Activated T-cell treated with anti-CD3 and anti-CD28 coated beads, Interleukin-2, amount 50 U/mL, for 48 hours (primary cell): Measurements from ENCODE around the gene KCND1.
A peak's percentile ranks its signal among the peaks of the same experiment; 100 is the strongest.

ENCODE experiments used
- DNase-seq, 2 experiments: peaks; one replicate each; pipeline ENCODE4 v3.0.0-alpha.2; 2020

Gene KCND1

DNA sequence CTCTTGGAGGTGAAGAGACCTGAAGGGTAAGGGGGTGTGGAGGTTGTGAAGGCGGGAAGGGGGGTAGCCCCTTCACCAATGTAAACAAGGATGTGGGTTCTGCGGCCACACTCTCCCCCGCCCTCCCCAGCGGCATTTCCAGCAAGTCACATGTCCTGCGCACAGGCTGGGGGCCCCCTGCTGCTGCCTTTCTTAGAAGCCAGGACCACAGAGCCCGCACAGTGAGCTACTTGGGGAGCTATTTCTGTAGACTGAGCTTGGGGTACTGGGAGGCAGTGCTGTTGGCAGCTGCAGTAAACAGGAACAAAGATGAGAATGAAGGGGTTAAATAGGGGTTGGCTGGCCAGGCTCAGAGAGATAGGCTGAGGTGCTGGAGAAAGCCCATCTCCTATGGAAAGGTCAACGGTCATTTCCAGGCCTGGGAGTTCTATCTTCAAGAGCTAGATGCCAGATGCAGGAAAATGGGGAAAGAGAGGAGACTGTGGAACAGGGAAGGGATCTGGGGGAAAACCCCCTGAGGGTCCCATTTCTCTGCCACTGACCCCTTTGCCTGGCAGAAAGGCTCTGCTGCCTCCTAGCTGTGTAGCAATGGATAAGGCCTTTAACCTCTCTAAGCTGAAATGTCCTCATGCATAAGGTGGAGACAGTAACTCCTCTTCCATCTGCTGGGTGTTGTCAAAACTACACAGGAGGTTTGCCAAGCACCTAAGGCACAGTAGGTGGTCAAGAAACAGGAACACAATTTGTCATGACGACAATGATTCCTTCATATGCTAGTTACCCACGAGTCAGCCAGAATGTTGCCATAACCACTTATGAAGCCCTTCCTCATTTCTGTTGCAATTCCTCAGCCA, 34.4 kb downstream of the KCND1 start:
- peak; percentile 96 for DNase-seq

GRCh38 chrX:48936429-48937053, 35.1 kb downstream of the KCND1 start:
- DNase-seq: no peak

- no peak for DNase-seq
Measured at GRCh38 chrX:48935301-48935670, 36.4 kb downstream of the KCND1 start.

DNA sequence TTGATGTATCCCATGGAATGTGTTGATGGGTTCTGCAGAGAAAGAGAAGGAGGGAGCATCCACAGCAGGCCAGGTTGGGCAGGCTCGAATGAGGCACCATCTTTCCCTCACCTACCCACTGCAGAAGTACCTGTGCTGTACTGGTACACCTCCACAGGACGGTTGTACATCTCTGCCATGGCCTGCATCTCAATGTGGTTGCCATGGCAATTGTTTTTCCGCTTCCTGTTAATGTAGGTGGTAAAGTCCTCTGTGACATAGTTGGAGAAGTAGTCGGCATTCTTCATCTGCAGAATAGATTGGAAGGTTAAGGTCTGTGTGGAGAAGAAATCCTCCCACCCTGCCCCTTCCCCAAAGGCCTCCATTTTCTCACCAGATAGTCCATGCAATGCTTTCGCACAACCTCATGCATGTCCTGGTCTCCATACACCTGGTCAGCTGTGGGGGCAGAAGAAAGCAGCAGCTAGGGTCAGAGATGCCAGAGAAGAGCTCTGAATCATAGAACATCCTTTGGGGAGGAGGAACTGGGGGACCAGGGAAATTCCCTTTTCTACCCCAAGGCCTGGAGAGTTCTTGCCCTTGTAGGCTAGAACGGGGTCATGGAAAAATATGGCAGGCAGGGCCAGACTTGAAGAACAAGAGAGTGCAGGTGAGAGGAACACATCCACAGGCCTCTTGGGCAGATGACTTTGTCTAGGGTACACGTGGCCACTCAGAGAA, 36.9 kb downstream of the KCND1 start:
- DNase-seq: peak; percentile 54 to 60

- DNase-seq: peak in 1 of 2 experiments; percentile 59
Measured at GRCh38 chrX:48933757-48934156, 37.9 kb downstream of the KCND1 start.

DNA sequence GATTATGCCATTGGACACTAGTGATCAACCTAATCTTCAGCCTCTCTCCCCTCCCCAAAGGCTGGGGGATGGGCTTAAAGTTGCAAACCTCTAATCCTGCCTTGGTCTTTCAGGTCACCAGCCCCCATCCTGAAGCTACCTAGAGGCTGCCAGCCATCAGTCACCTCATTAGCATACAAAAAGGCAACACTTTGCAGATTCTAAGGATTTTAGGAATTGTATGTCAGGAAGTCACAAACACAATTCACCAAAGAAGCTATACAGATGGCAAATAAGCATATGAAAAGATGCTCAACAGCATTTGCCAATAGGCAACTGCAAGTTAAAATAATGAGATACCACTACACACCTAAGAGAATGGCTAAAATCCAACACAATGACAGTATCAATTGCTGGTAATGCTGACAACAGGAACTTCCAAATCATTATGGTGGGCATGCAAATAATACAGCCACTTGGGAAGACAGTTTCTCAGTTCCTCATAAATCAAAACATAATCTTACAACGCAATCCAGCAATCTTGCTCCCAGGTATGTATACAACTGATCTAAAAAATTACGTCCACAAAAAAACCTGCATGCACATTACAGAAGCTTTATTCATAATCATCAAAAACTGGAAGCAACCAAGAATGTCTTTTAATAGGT, 43.8 kb downstream of the KCND1 start:
- no peak for DNase-seq

DNA sequence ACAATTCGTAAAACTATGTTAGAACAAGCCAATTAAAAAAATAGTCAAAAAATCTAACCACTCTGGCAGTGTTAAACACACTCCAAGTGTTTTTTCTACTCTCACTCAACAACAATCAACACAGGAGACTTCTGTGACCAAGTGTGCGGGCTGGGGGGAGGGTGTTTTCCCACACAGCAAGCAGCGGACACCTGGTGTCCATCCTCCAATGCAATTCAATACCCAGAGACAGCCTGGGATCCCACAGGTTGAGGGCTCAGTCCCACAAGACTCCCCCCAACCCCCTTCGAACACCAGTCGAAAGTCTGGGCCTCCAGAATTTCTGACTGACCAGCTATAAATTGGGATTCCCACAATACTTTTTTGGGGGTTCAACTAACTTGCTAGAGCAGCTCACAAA, 44.5 kb downstream of the KCND1 start:
- DNase-seq: no peak

DNA sequence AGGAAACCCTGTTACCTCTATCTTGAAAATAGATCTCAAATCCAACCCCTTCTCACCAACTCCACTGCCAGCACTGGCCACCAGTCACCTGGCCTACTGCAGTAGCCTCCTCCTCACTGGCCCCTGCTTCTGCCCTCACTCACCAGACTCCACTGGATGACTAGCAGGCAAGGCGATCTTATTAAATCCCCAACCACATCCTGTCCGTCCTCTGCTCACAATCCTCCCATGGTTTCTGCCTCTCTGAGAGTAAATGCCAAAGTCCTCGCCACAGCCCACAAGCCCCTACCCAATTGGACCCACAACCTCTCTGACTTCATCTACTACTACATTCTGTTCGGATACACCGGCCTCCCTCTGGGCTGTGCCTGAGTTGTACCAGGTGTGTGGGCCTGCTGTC, 47.4 kb downstream of the KCND1 start:
- no peak for DNase-seq

DNA sequence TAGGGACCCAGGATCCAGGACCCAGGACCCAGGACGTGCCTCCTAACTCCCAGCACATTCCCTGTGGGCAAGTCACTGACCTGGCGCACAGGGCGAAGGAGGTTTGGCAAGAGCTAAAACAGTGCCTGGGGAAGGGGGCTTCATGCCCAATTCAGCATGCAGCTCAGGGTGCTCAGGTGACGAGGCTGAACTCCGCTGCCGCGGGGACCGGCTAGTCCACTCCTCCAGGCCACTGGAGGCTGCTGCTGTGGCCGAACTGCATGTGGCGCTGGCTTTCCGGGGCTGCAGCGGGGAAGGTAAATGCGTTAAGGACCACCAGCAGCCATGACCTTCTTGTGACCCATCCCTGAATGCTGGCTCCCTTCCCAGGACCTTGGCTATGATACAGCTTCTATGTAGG, 47.9 kb downstream of the KCND1 start:
- no peak for DNase-seq

DNA sequence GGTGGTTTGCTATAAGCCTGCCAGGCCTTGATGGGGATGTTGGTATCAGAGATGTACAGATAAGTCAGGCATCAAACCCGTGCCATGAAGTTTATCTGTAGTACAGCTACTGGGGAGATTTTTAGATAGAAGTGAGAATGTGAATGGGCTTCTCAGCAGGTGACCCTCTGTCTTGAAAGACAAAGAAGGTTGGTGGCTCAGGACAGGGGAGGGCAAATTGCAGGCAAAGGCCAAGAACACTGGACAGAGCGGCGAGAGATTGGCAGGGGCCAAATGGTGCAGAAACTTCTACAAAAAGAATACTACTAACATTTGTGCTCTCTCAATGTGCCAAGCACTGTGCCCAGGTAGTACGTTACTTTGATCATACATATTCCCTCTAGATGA, 50.9 kb downstream of the KCND1 start:
- DNase-seq: no peak

- peak; percentile 51 to 60 for DNase-seq
Measured at GRCh38 chrX:48919947-48920717, 51.5 kb downstream of the KCND1 start.

DNA sequence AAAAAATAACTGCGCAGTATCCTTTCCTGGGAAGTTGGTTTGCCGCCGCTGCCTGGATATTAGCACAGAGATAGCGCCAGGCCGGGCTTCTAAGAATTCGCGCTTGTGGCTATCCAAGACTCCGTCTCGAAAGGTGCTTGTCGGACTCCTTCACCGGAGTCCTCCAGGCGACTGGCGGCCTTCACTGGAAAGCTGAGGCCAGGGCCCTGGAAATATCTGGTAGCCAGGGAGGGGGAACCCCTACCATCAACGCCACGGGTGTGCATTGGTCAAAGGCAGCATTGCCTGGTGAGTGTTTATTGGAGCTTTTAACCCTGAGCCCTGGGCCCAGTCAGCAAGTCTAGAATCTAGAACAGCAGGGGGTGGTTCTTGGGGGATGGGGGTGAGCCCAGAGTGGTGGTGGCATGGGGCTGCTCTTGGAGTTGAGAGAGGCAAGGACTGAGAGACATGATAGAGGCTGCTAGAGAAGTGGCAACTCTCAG, 52.2 kb downstream of the KCND1 start:
- DNase-seq: peak in 1 of 2 experiments; percentile 69

DNA sequence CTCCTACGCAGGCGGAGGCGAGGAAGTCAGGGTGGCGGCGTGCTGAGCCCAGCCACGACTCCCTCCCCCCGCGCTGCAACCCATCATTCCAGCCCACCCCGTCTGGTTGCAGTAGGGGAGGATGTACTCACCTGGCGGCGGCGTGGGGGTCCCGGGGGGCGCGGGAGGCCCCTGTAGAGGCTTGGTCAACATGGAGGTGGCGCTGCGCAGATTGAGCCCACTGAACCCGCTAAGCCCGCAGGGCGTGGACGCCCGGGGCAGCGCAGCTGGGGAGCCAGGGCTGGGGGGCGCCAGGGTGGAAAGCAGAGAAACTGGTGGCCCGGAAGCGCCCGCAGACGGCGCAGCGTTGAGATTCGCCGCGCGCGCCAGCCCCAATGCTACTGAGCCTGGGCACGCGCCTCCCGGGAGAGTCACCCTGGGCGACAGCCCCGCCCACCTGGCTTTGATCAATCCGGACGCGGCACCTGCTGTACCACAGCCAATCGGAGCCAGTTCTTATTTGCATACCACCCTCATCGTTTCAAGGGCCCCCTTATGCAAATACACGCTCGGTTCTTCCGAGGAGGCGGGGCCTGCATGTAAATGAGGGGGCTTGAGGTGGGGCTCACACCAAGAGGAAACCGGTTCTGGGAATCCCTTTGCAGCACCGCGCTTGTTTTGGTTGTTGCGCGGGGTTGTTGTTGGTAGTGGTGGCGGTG, 52.9 kb downstream of the KCND1 start, which contains the start of gene PIM2:
Gene PIM2, minus strand, starts transcription at position 382 of the 698 bp plus-strand sequence. Its CDS starts 190 bp downstream, at position 192.
- peak; percentile 90 to 91 for DNase-seq

GRCh38 chrX:48918301-48918642, 53.4 kb downstream of the KCND1 start:
- no peak for DNase-seq

DNA sequence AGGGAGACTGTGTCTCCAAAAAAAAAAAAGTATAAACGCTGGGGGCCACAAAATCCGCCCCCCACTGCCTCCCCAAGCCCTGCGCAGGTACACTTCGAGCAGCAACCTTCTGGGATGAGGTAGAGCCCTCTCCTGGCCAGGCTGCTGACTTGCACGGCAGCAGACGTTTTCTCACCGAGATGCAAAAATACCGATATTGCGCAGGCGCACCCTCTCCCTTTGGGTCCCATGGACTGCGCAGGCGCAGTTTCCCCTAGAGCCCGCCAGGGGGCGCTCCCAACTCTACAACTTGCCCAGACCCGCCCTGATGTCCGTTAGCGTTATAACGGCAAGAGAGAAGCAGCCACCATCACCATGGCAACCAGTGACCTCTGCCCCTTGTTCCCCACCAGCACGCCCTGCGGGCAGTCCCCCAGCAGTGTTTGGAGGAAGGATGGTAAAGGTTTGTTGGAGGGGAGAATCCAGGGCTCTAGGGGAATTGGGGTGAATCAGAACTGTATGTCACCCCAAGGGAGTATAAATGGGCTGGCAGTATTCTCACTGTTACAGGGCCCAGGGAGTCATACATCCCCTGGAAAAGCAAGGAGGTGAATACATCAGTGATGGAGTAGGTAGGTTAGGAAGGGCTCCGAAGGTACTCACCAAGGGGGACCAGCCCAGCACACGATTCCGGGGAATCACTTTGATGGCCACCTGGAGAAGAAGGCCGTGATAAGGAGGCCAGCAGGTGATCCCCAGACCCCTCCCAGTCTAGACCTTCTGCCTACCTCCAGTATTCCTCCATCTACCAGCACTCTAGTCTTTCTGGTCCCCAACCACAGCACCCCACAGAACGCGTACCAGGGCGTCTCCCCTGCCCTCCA, 54.3 kb downstream of the KCND1 start:
- DNase-seq: peak; percentile 93 to 94

GRCh38 chrX:48914593-48915493, 56.8 kb downstream of the KCND1 start:
- no peak for DNase-seq

DNA sequence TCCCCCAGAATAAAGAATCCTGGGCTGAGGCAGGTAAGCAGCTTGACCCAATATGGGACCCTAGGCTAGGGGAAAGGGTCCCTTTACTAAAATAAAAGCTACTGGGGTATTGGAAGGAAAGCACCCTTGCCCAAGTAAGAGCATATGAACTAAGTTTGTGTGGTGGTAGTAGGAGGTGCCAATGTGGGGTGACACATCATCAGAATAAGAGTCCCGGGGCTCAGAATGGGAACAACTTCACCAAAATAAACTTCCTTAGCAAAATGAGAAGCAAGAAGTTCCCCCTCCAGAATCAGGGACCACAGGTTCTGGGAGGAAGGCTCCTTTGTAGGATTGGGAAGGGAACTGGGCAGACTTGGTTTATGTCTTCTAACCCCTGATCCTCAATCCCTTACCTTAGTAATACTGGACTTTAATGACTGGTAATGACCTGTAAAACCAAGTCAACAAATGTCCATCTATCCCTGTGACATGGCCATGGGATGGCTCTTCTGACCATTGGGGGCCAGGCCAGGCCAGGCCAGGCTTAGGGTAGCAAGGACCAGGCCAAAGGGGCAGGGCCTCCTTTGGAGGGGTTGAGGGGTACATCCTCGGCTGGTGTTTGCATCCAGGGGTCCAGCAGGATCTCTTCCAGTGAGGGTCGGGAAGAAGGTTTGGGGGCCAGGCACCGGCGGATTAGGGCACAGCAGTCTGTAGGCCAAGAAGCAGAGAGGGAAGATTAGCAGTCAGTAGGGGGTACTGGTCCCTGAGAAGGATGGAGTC, 57.9 kb downstream of the KCND1 start:
- DNase-seq: no peak

GRCh38 chrX:48911412-48912182, 60.0 kb downstream of the KCND1 start, which contains the start of gene SLC35A2:
Gene SLC35A2, minus strand, starts transcription at chrX:48911646. Its CDS starts 10 bp downstream, at chrX:48911636.
- peak; percentile 92 for DNase-seq
